Calu3 (cell line): ENCODE results near the gene PLXNA2. TPM values are rescaled to one million over a fixed set of nuclear protein-coding genes. Genes with fewer than 3 reads are reported as not detected.

ENCODE experiments used
- BruUV-seq: library from RNA; stranded (reverse); fragments of 400-500 nt; replicated peaks from 2 replicates; lab custom pipeline; 2021; lab: Mats Ljungman, UMichigan
- CTCF ChIA-PET: fragments of 300-600 bp; sonication (Branson Sonifier 250); formaldehyde crosslinking; loops from one replicate; lab custom pipeline; 2022; ENCODE audit warnings: antibody characterized with exemption; lab: Charles Lee
- DNase-seq: peaks from one replicate; pipeline ENCODE4 v3.0.0; 2022
- H3K27ac Mint-ChIP-seq: one replicate; pipeline ENCODE4 v1.8.0; 2022; ENCODE audit warnings: mixed read lengths; ENCODE audit not compliant: unreplicated experiment
- H3K27me3 Mint-ChIP-seq: one replicate; pipeline ENCODE4 v1.8.0; 2022; ENCODE audit warnings: mixed read lengths; ENCODE audit not compliant: unreplicated experiment
- H3K36me3 Mint-ChIP-seq: one replicate; pipeline ENCODE4 v1.8.0; 2022; ENCODE audit warnings: mild to moderate bottlenecking, moderate library complexity, mixed read lengths; ENCODE audit not compliant: insufficient read depth, unreplicated experiment
- H3K4me1 Mint-ChIP-seq: one replicate; pipeline ENCODE4 v1.8.0; 2022; ENCODE audit warnings: mild to moderate bottlenecking, low read depth, mixed read lengths; ENCODE audit not compliant: unreplicated experiment
- H3K4me3 Mint-ChIP-seq: one replicate; pipeline ENCODE4 v1.8.0; 2022; ENCODE audit warnings: mild to moderate bottlenecking, low read depth, moderate library complexity, mixed read lengths; ENCODE audit not compliant: unreplicated experiment
- H3K9me3 Mint-ChIP-seq: one replicate; pipeline ENCODE4 v1.8.0; 2022; ENCODE audit warnings: low read depth, mixed read lengths; ENCODE audit not compliant: unreplicated experiment
- CTCF ChIP-seq: fragments of 200-600 bp; IDR thresholded peaks from one replicate; pipeline ENCODE4 v1.8.0; 2022; ENCODE audit warnings: antibody characterized with exemption; ENCODE audit not compliant: unreplicated experiment
- intact Hi-C: fragments of 100-400 bp; cut with micrococcal nuclease; formaldehyde crosslinking; loops from one replicate; pipeline ENCODE4 v1.10.0; 2022; ENCODE audit not compliant: unreplicated experiment
- total RNA-seq: library from RNA; stranded (reverse); gene quantifications from 2 replicates; pipeline ENCODE4 v1.2.3, GENCODE V29; 2022

The PLXNA2 gene
- total RNA-seq, 1 experiment from 2014 or later = 16.2 TPM

- no peak for DNase-seq
- Mint-ChIP-seq H3K36me3 (no peaks in the 10 kb centered on the region), H3K27ac (no peak overlapping the region), H3K4me1 (peaks cover 21% of the 10 kb centered on the region), H3K27me3 (no peaks in the 10 kb centered on the region), H3K9me3 (no peaks in the 10 kb centered on the region), H3K4me3 (no peak overlapping the region)
- intact Hi-C loops = no loop called here
- TF ChIP-seq CTCF = no peak
- BruUV-seq = no TSS peak
- CTCF ChIA-PET = interaction anchor here (1.0 to 1.7 kb wide), 2 partner anchors 55 to 74 kb away, joined by 4 to 6 read pairs; no protein-coding TSS in a partner anchor
Observed at GRCh38 chr1:208129487-208129886, 114.7 kb downstream of the PLXNA2 start.

- H3K36me3 Mint-ChIP-seq = no peaks in the 10 kb centered on the region
- BruUV-seq = no TSS peak
- peaks cover 21% of the 10 kb centered on the region for H3K4me1 Mint-ChIP-seq
- CTCF ChIA-PET = interaction anchor here (1.0 to 1.7 kb wide), 2 partner anchors 55 to 74 kb away, joined by 4 to 6 read pairs; no protein-coding TSS in a partner anchor
- TF ChIP-seq CTCF = no peak
- DNase-seq = no peak
- no peaks in the 10 kb centered on the region for H3K27me3 Mint-ChIP-seq
- intact Hi-C loops = no loop called here
- no peaks in the 10 kb centered on the region for H3K9me3 Mint-ChIP-seq
- no peak overlapping the region for H3K4me3 Mint-ChIP-seq
- H3K27ac Mint-ChIP-seq = no peak overlapping the region
Observed at GRCh38 chr1:208129060-208129459, 115.1 kb downstream of the PLXNA2 start.

- H3K4me1 Mint-ChIP-seq = peaks cover 17% of the 10 kb centered on the region
- H3K36me3 Mint-ChIP-seq = no peaks in the 10 kb centered on the region
- CTCF ChIA-PET = interaction anchor here (0.6 kb wide), 1 partner anchor 270 kb away, joined by 4 read pairs; no protein-coding TSS in a partner anchor
- no peak for DNase-seq
- no peaks in the 10 kb centered on the region for H3K9me3 Mint-ChIP-seq
- H3K27ac Mint-ChIP-seq = no peak overlapping the region
- no peak overlapping the region for H3K4me3 Mint-ChIP-seq
- H3K27me3 Mint-ChIP-seq = no peaks in the 10 kb centered on the region
- intact Hi-C loops = no loop called here
- no peak for TF ChIP-seq CTCF
- BruUV-seq = no TSS peak
Observed at GRCh38 chr1:208127792-208128529, 116.2 kb downstream of the PLXNA2 start.

GRCh38 chr1:208127284-208127683 is 116.9 kb downstream of the PLXNA2 start:
- Mint-ChIP-seq H3K9me3 (no peaks in the 10 kb centered on the region), H3K36me3 (no peaks in the 10 kb centered on the region), H3K4me1 (peaks cover 10% of the 10 kb centered on the region), H3K27ac (no peak overlapping the region), H3K27me3 (no peaks in the 10 kb centered on the region), H3K4me3 (no peak overlapping the region)
- intact Hi-C loops = no loop called here
- TF ChIP-seq CTCF = no peak
- BruUV-seq = no TSS peak
- CTCF ChIA-PET = interaction anchor here (0.6 kb wide), 1 partner anchor 270 kb away, joined by 4 read pairs; no protein-coding TSS in a partner anchor
- no peak for DNase-seq
